ENCODE measurements around the gene GPR158.

GRCh38 chr10:25556457-25556856, 381.7 kb downstream of the GPR158 start:
- TF ChIP-seq GATA2 (IDR thresholded peaks at IDR 0.05; ENCODE audit: low read depth, low read length) (no peak), GATA3 (IDR thresholded peaks at IDR 0.05; ENCODE audit: low read depth, low read length) (no peak)
